Measurements from ENCODE around the gene SLC25A26.

GRCh38 chr3:66425576-66426114 lies 204.8 kb downstream of the SLC25A26 start:
- TF ChIP-seq CTCF (IDR thresholded peaks at IDR 0.05 in 2 of 3, conservative IDR thresholded peaks at IDR 0.05 in 1 of 3; ENCODE audit: borderline replicate concordance in 1 of 3, insufficient read depth in 1 of 3, low read depth in 2 of 3, low read length in 2 of 3): no peak
- no peak for TF ChIP-seq RAD21 (IDR thresholded peaks at IDR 0.05; ENCODE audit: low read depth)
- TF ChIP-seq YY1 (IDR thresholded peaks at IDR 0.05; ENCODE audit: extremely low read depth, insufficient replicate concordance, low read depth, low read length): no peak
- TF ChIP-seq, protein P1, sequence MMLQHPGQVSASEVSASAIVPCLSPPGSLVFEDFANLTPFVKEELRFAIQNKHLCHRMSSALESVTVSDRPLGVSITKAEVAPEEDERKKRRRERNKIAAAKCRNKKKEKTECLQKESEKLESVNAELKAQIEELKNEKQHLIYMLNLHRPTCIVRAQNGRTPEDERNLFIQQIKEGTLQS (IDR thresholded peaks at IDR 0.05): no peak
- no peak for TF ChIP-seq POLR2A (IDR thresholded peaks at IDR 0.05; ENCODE audit: borderline replicate concordance, extremely low read depth, insufficient read depth, insufficient read length)
- no peak for TF ChIP-seq EZH2phosphoT487 (IDR thresholded peaks at IDR 0.05; ENCODE audit: borderline replicate concordance)
- TF ChIP-seq ELF1 (IDR thresholded peaks at IDR 0.05; ENCODE audit: borderline replicate concordance, low read depth): no peak
- TF ChIP-seq POLR2AphosphoS5 (IDR thresholded peaks at IDR 0.05; ENCODE audit: low read depth, low read length): no peak
- no peak for TF ChIP-seq EGR1 (IDR thresholded peaks at IDR 0.05; ENCODE audit: low read depth)
- TF ChIP-seq, protein P2, sequence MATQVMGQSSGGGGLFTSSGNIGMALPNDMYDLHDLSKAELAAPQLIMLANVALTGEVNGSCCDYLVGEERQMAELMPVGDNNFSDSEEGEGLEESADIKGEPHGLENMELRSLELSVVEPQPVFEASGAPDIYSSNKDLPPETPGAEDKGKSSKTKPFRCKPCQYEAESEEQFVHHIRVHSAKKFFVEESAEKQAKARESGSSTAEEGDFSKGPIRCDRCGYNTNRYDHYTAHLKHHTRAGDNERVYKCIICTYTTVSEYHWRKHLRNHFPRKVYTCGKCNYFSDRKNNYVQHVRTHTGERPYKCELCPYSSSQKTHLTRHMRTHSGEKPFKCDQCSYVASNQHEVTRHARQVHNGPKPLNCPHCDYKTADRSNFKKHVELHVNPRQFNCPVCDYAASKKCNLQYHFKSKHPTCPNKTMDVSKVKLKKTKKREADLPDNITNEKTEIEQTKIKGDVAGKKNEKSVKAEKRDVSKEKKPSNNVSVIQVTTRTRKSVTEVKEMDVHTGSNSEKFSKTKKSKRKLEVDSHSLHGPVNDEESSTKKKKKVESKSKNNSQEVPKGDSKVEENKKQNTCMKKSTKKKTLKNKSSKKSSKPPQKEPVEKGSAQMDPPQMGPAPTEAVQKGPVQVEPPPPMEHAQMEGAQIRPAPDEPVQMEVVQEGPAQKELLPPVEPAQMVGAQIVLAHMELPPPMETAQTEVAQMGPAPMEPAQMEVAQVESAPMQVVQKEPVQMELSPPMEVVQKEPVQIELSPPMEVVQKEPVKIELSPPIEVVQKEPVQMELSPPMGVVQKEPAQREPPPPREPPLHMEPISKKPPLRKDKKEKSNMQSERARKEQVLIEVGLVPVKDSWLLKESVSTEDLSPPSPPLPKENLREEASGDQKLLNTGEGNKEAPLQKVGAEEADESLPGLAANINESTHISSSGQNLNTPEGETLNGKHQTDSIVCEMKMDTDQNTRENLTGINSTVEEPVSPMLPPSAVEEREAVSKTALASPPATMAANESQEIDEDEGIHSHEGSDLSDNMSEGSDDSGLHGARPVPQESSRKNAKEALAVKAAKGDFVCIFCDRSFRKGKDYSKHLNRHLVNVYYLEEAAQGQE (IDR thresholded peaks at IDR 0.05; ENCODE audit: low read depth): no peak
- no peak for TF ChIP-seq JUND (IDR thresholded peaks at IDR 0.05)
- no peak for TF ChIP-seq EZH2 (IDR thresholded peaks at IDR 0.05)
- no peak for TF ChIP-seq SRF (IDR thresholded peaks at IDR 0.05; ENCODE audit: low read depth)

Measured in HCT116 (cell line).